ENCODE data around the gene SPOCK1. TPM values are rescaled to one million over a fixed set of nuclear protein-coding genes. Genes with fewer than 3 reads are reported as not detected.

The SPOCK1 gene
- polyA plus RNA-seq, 1 donor, result 6.3 TPM

- Histone ChIP-seq H3K4me3 (ENCODE audit: low read length) (no peak overlapping the region), H3K9me3 (ENCODE audit: control insufficient read depth, low read depth, low read length) (no peaks in the 10 kb centered on the region), H3K36me3 (ENCODE audit: control insufficient read depth, insufficient read depth, low read length) (no peaks in the 10 kb centered on the region), H3K4me1 (ENCODE audit: control insufficient read depth, insufficient read depth, low read length) (no peaks in the 10 kb centered on the region), H3K27ac (ENCODE audit: low read length) (no peak overlapping the region), H3K27me3 (ENCODE audit: control insufficient read depth, insufficient read depth, low read length) (peaks cover 3% of the 10 kb centered on the region)
- DNase-seq, result no peak
- 100% methylated on average over 3 of the region's 11 CpGs for WGBS (ENCODE audit: insufficient coverage, low lambda C conversion rate)
These were observed 393.6 kb downstream of the SPOCK1 start for GRCh38 chr5:137105351-137106035.

GRCh38 chr5:137101544-137101943, 397.6 kb downstream of the SPOCK1 start:
- WGBS (ENCODE audit: insufficient coverage, low lambda C conversion rate), result 100% methylated on average over 1 of the region's 2 CpGs
- H3K4me1 ChIP-seq (ENCODE audit: control insufficient read depth, insufficient read depth, low read length), result no peaks in the 10 kb centered on the region
- no peaks in the 10 kb centered on the region for H3K36me3 ChIP-seq (ENCODE audit: control insufficient read depth, insufficient read depth, low read length)
- H3K4me3 ChIP-seq (ENCODE audit: low read length), result no peak overlapping the region
- DNase-seq, result no peak
- H3K9me3 ChIP-seq (ENCODE audit: control insufficient read depth, low read depth, low read length), result no peaks in the 10 kb centered on the region
- H3K27ac ChIP-seq (ENCODE audit: low read length), result no peak overlapping the region
- no peaks in the 10 kb centered on the region for H3K27me3 ChIP-seq (ENCODE audit: control insufficient read depth, insufficient read depth, low read length)

- no peaks in the 10 kb centered on the region for H3K9me3 ChIP-seq (ENCODE audit: control insufficient read depth, low read depth, low read length)
- H3K4me1 ChIP-seq (ENCODE audit: control insufficient read depth, insufficient read depth, low read length), result no peaks in the 10 kb centered on the region
- H3K27ac ChIP-seq (ENCODE audit: low read length), result no peak overlapping the region
- DNase-seq, result no peak
- H3K27me3 ChIP-seq (ENCODE audit: control insufficient read depth, insufficient read depth, low read length), result no peaks in the 10 kb centered on the region
- no peak overlapping the region for H3K4me3 ChIP-seq (ENCODE audit: low read length)
- H3K36me3 ChIP-seq (ENCODE audit: control insufficient read depth, insufficient read depth, low read length), result no peaks in the 10 kb centered on the region
- no CpG with 5 or more reads among the region's 3 CpGs for WGBS (ENCODE audit: insufficient coverage, low lambda C conversion rate)
These were observed 399.5 kb downstream of the SPOCK1 start for GRCh38 chr5:137099651-137100050.

GRCh38 chr5:137098663-137099062, 400.5 kb downstream of the SPOCK1 start:
- H3K27ac ChIP-seq (ENCODE audit: low read length), result no peak overlapping the region
- H3K4me1 ChIP-seq (ENCODE audit: control insufficient read depth, insufficient read depth, low read length), result no peaks in the 10 kb centered on the region
- no peak overlapping the region for H3K4me3 ChIP-seq (ENCODE audit: low read length)
- H3K27me3 ChIP-seq (ENCODE audit: control insufficient read depth, insufficient read depth, low read length), result no peaks in the 10 kb centered on the region
- DNase-seq, result no peak
- no CpG with 5 or more reads among the region's 4 CpGs for WGBS (ENCODE audit: insufficient coverage, low lambda C conversion rate)
- H3K9me3 ChIP-seq (ENCODE audit: control insufficient read depth, low read depth, low read length), result no peaks in the 10 kb centered on the region
- H3K36me3 ChIP-seq (ENCODE audit: control insufficient read depth, insufficient read depth, low read length), result no peaks in the 10 kb centered on the region

- H3K36me3 ChIP-seq (ENCODE audit: control insufficient read depth, insufficient read depth, low read length), result no peaks in the 10 kb centered on the region
- H3K9me3 ChIP-seq (ENCODE audit: control insufficient read depth, low read depth, low read length), result no peaks in the 10 kb centered on the region
- no peak overlapping the region for H3K4me3 ChIP-seq (ENCODE audit: low read length)
- no peak overlapping the region for H3K27ac ChIP-seq (ENCODE audit: low read length)
- no peaks in the 10 kb centered on the region for H3K27me3 ChIP-seq (ENCODE audit: control insufficient read depth, insufficient read depth, low read length)
- no peaks in the 10 kb centered on the region for H3K4me1 ChIP-seq (ENCODE audit: control insufficient read depth, insufficient read depth, low read length)
- WGBS (ENCODE audit: insufficient coverage, low lambda C conversion rate), result no CpG with 5 or more reads among the region's 1 CpG
- no peak for DNase-seq
These were observed 400.9 kb downstream of the SPOCK1 start for GRCh38 chr5:137098238-137098637.

GRCh38 chr5:137097203-137097602, 401.9 kb downstream of the SPOCK1 start:
- Histone ChIP-seq H3K9me3 (ENCODE audit: control insufficient read depth, low read depth, low read length) (no peaks in the 10 kb centered on the region), H3K36me3 (ENCODE audit: control insufficient read depth, insufficient read depth, low read length) (no peaks in the 10 kb centered on the region), H3K27me3 (ENCODE audit: control insufficient read depth, insufficient read depth, low read length) (no peaks in the 10 kb centered on the region), H3K4me1 (ENCODE audit: control insufficient read depth, insufficient read depth, low read length) (no peaks in the 10 kb centered on the region), H3K4me3 (ENCODE audit: low read length) (no peak overlapping the region), H3K27ac (ENCODE audit: low read length) (no peak overlapping the region)
- no peak for DNase-seq
- no CpG with 5 or more reads among the region's 3 CpGs for WGBS (ENCODE audit: insufficient coverage, low lambda C conversion rate)

GRCh38 chr5:137096149-137097103, 402.7 kb downstream of the SPOCK1 start:
- Histone ChIP-seq H3K36me3 (ENCODE audit: control insufficient read depth, insufficient read depth, low read length) (no peaks in the 10 kb centered on the region), H3K27me3 (ENCODE audit: control insufficient read depth, insufficient read depth, low read length) (no peaks in the 10 kb centered on the region), H3K4me3 (ENCODE audit: low read length) (no peak overlapping the region), H3K27ac (ENCODE audit: low read length) (no peak overlapping the region), H3K9me3 (ENCODE audit: control insufficient read depth, low read depth, low read length) (no peaks in the 10 kb centered on the region), H3K4me1 (ENCODE audit: control insufficient read depth, insufficient read depth, low read length) (no peaks in the 10 kb centered on the region)
- no CpG with 5 or more reads among the region's 6 CpGs for WGBS (ENCODE audit: insufficient coverage, low lambda C conversion rate)
- DNase-seq, result no peak

- no peak for DNase-seq
- Histone ChIP-seq H3K36me3 (ENCODE audit: control insufficient read depth, insufficient read depth, low read length) (no peaks in the 10 kb centered on the region), H3K4me1 (ENCODE audit: control insufficient read depth, insufficient read depth, low read length) (no peaks in the 10 kb centered on the region), H3K4me3 (ENCODE audit: low read length) (no peak overlapping the region), H3K9me3 (ENCODE audit: control insufficient read depth, low read depth, low read length) (no peaks in the 10 kb centered on the region), H3K27ac (ENCODE audit: low read length) (no peak overlapping the region), H3K27me3 (ENCODE audit: control insufficient read depth, insufficient read depth, low read length) (no peaks in the 10 kb centered on the region)
These were observed 403.5 kb downstream of the SPOCK1 start for GRCh38 chr5:137095597-137095996.

- DNase-seq, result no peak
- H3K9me3 ChIP-seq (ENCODE audit: control insufficient read depth, low read depth, low read length), result no peaks in the 10 kb centered on the region
- no peaks in the 10 kb centered on the region for H3K36me3 ChIP-seq (ENCODE audit: control insufficient read depth, insufficient read depth, low read length)
- WGBS (ENCODE audit: insufficient coverage, low lambda C conversion rate), result no CpG with 5 or more reads among the region's 3 CpGs
- H3K4me3 ChIP-seq (ENCODE audit: low read length), result no peak overlapping the region
- H3K27ac ChIP-seq (ENCODE audit: low read length), result no peak overlapping the region
- H3K4me1 ChIP-seq (ENCODE audit: control insufficient read depth, insufficient read depth, low read length), result no peaks in the 10 kb centered on the region
- H3K27me3 ChIP-seq (ENCODE audit: control insufficient read depth, insufficient read depth, low read length), result no peaks in the 10 kb centered on the region
These were observed 406.3 kb downstream of the SPOCK1 start for GRCh38 chr5:137092831-137093230.

- no peaks in the 10 kb centered on the region for H3K36me3 ChIP-seq (ENCODE audit: control insufficient read depth, insufficient read depth, low read length)
- no peak for DNase-seq
- H3K27ac ChIP-seq (ENCODE audit: low read length), result no peak overlapping the region
- H3K27me3 ChIP-seq (ENCODE audit: control insufficient read depth, insufficient read depth, low read length), result no peaks in the 10 kb centered on the region
- H3K4me3 ChIP-seq (ENCODE audit: low read length), result no peak overlapping the region
- H3K4me1 ChIP-seq (ENCODE audit: control insufficient read depth, insufficient read depth, low read length), result no peaks in the 10 kb centered on the region
- WGBS (ENCODE audit: insufficient coverage, low lambda C conversion rate), result no CpG with 5 or more reads among the region's 1 CpG
- H3K9me3 ChIP-seq (ENCODE audit: control insufficient read depth, low read depth, low read length), result no peaks in the 10 kb centered on the region
These were observed 407.7 kb downstream of the SPOCK1 start for GRCh38 chr5:137091472-137091871.
